HG03066 (cell line): Measurements from ENCODE around the gene PPL.

Experiments used
- ATAC-seq: cut with Tn5 transposase; IDR thresholded peaks from one replicate; pipeline ENCODE4 v1.9.1; 2021; ENCODE audit warnings: low read depth; ENCODE audit not compliant: unreplicated experiment

Gene PPL

GRCh38 chr16:4891097-4891885 lies 45.7 kb downstream of the PPL start:
- ATAC-seq: no peak

- no peak for ATAC-seq
Measured at GRCh38 chr16:4890686-4891085, 46.3 kb downstream of the PPL start.

GRCh38 chr16:4890026-4890425 lies 46.9 kb downstream of the PPL start:
- ATAC-seq: no peak

- ATAC-seq: no peak
Measured at GRCh38 chr16:4888428-4889135, 48.4 kb downstream of the PPL start.

- no peak for ATAC-seq
Measured at GRCh38 chr16:4886151-4886550, 50.8 kb downstream of the PPL start.

- no peak for ATAC-seq
Measured at GRCh38 chr16:4884972-4885874, 51.7 kb downstream of the PPL start.

- ATAC-seq: no peak
Measured at GRCh38 chr16:4884209-4884608, 52.7 kb downstream of the PPL start.

- ATAC-seq: no peak
Measured at GRCh38 chr16:4883501-4883900, 53.4 kb downstream of the PPL start.

- no peak for ATAC-seq
Measured at GRCh38 chr16:4882633-4883285, 54.2 kb downstream of the PPL start.

- no peak for ATAC-seq
Measured at GRCh38 chr16:4882000-4882632, 54.8 kb downstream of the PPL start.

- no peak for ATAC-seq
Measured at GRCh38 chr16:4880006-4880580, 56.9 kb downstream of the PPL start.

- no peak for ATAC-seq
Measured at GRCh38 chr16:4879049-4879448, 57.9 kb downstream of the PPL start.

GRCh38 chr16:4877380-4877685 lies 59.6 kb downstream of the PPL start:
- ATAC-seq: no peak

GRCh38 chr16:4876646-4877379 lies 60.1 kb downstream of the PPL start:
- no peak for ATAC-seq

GRCh38 chr16:4874666-4875065 lies 62.3 kb downstream of the PPL start:
- no peak for ATAC-seq

GRCh38 chr16:4873091-4873490 lies 63.9 kb downstream of the PPL start:
- ATAC-seq: no peak

GRCh38 chr16:4871071-4871470 lies 65.9 kb downstream of the PPL start:
- no peak for ATAC-seq

- ATAC-seq: no peak
Measured at GRCh38 chr16:4870138-4870671, 66.7 kb downstream of the PPL start.
